HG03095 (cell line): ENCODE data around the gene AEBP2.
"Not testable (repeated sequence)": the region's sequence is repeated elsewhere in the genome, so short reads cannot be mapped to it uniquely, and the experiment has no call there.

Experiments
- ATAC-seq: cut with Tn5 transposase; IDR thresholded peaks from one replicate; pipeline ENCODE4 v1.9.1; 2021; ENCODE audit warnings: moderate library complexity; ENCODE audit not compliant: unreplicated experiment

AEBP2 gene

GRCh38 chr12:19421503-19422282, 17.6 kb upstream of the AEBP2 start:
- no peak for ATAC-seq

GRCh38 chr12:19423166-19423930, 15.9 kb upstream of the AEBP2 start:
- no peak for ATAC-seq

GRCh38 chr12:19428246-19428645, 11.0 kb upstream of the AEBP2 start:
- no peak for ATAC-seq

- ATAC-seq: not testable (repeated sequence)
These were observed 9.8 kb upstream of the AEBP2 start for GRCh38 chr12:19429491-19429890.

- ATAC-seq: no peak
These were observed 8.3 kb upstream of the AEBP2 start for GRCh38 chr12:19430988-19431387.

GRCh38 chr12:19431407-19432308, 7.6 kb upstream of the AEBP2 start:
- ATAC-seq: peak; percentile 44

GRCh38 chr12:19432309-19433170, 6.8 kb upstream of the AEBP2 start:
- ATAC-seq: no peak

- peak; percentile 36 for ATAC-seq
These were observed 4.8 kb upstream of the AEBP2 start for GRCh38 chr12:19434538-19434937.

GRCh38 chr12:19435831-19436497, 3.3 kb upstream of the AEBP2 start:
- no peak for ATAC-seq

- ATAC-seq: no peak
These were observed 2.4 kb upstream of the AEBP2 start for GRCh38 chr12:19436931-19437330.

- ATAC-seq: no peak
These were observed 1.3 kb upstream of the AEBP2 start for GRCh38 chr12:19437996-19438395.

GRCh38 chr12:19440019-19440858, 947 bp downstream of the AEBP2 start:
- ATAC-seq: peak; percentile 40

GRCh38 chr12:19440916-19441315, 1.6 kb downstream of the AEBP2 start:
- ATAC-seq: no peak

GRCh38 chr12:19443585-19443984, 4.3 kb downstream of the AEBP2 start:
- ATAC-seq: no peak

- no peak for ATAC-seq
These were observed 4.8 kb downstream of the AEBP2 start for GRCh38 chr12:19444097-19444496.

GRCh38 chr12:19447386-19447785, 8.1 kb downstream of the AEBP2 start:
- no peak for ATAC-seq

- no peak for ATAC-seq
These were observed 10.5 kb downstream of the AEBP2 start for GRCh38 chr12:19449814-19450213.

- no peak for ATAC-seq
These were observed 11.1 kb downstream of the AEBP2 start for GRCh38 chr12:19450362-19450761.

GRCh38 chr12:19451196-19451595, 11.9 kb downstream of the AEBP2 start:
- no peak for ATAC-seq
